ENCODE results near the gene TIMM50.
A peak's percentile ranks its signal among the peaks of the same experiment; 100 is the strongest.

TIMM50 gene

GRCh38 chr19:39533003-39533512 lies 52.4 kb downstream of the TIMM50 start:
- DNase-seq (ENCODE audit: low spot score), result no peak

- DNase-seq (ENCODE audit: low spot score), result no peak
Observed at GRCh38 chr19:39533791-39534190, 53.2 kb downstream of the TIMM50 start.

- DNase-seq (ENCODE audit: low spot score), result peak; percentile 53
Observed at GRCh38 chr19:39539165-39539517, 58.5 kb downstream of the TIMM50 start.

GRCh38 chr19:39539518-39540332 lies 59.1 kb downstream of the TIMM50 start, which contains the start of gene EID2:
EID2 (minus strand) TSS chr19:39540161; CDS start chr19:39540079, 82 bp downstream.
- peak; percentile 98 for DNase-seq (ENCODE audit: low spot score)

GRCh38 chr19:39540333-39540673 lies 59.7 kb downstream of the TIMM50 start:
- no peak for DNase-seq (ENCODE audit: low spot score)
